H7 (cell line): ENCODE measurements around the gene GSTT2B. TPM values are rescaled to one million over a fixed set of nuclear protein-coding genes. Genes with fewer than 3 reads are reported as not detected.
"Not testable (repeated sequence)": the region's sequence is repeated elsewhere in the genome, so short reads cannot be mapped to it uniquely, and the experiment has no call there.

Experiments used
- DNase-seq: peaks from one replicate; pipeline ENCODE4 v3.0.0; 2012
- H3K27me3 ChIP-seq: 2 replicates; pipeline ENCODE4 v1.6.0; 2011; ENCODE audit warnings: mild to moderate bottlenecking, low read length; ENCODE audit not compliant: control insufficient read depth, insufficient read depth
- H3K36me3 ChIP-seq: replicated peaks from 2 replicates; pipeline ENCODE4 v1.5.1; 2011; ENCODE audit warnings: low read length; ENCODE audit not compliant: control insufficient read depth, insufficient read depth
- H3K4me3 ChIP-seq: 2 replicates; pipeline ENCODE4 v1.5.1; 2011; ENCODE audit warnings: low read depth, mild to moderate bottlenecking, control low read depth, low read length, moderate library complexity; ENCODE audit not compliant: insufficient read depth
- total RNA-seq: library from RNA; depleted of rRNA; stranded (reverse); fragments of >200 nt; shearing (Covaris generic); gene quantifications from 2 replicates; pipeline ENCODE4 v1.2.3, GENCODE V29; 2014

Gene GSTT2B
- total RNA-seq, 1 experiment from 2014 or later = 13.1 TPM

GRCh38 chr22:23940166-23940565, 20.8 kb downstream of the GSTT2B start:
- H3K36me3 ChIP-seq, DNase-seq, H3K4me3 ChIP-seq, H3K27me3 ChIP-seq: not testable (repeated sequence)

- no peak overlapping the region for H3K4me3 ChIP-seq
- no peaks in the 10 kb centered on the region for H3K27me3 ChIP-seq
- no peak for DNase-seq
- H3K36me3 ChIP-seq = no peaks in the 10 kb centered on the region
Measured at GRCh38 chr22:23939017-23939357, 22.0 kb downstream of the GSTT2B start.

- no peaks in the 10 kb centered on the region for H3K27me3 ChIP-seq
- H3K36me3 ChIP-seq = no peaks in the 10 kb centered on the region
- peak; percentile 21 for DNase-seq
Measured at GRCh38 chr22:23938328-23939016, 22.5 kb downstream of the GSTT2B start.

GRCh38 chr22:23926561-23926960, 34.4 kb downstream of the GSTT2B start:
- H3K27me3 ChIP-seq = no peaks in the 10 kb centered on the region
- H3K36me3 ChIP-seq = peaks cover 5% of the 10 kb centered on the region
- DNase-seq = no peak
- no peak overlapping the region for H3K4me3 ChIP-seq

More at GRCh38 chr22:23938328-23939016, 22.5 kb downstream of the GSTT2B start:
- H3K4me3 ChIP-seq = no peak overlapping the region

GRCh38 chr22:23925020-23925606, 35.9 kb downstream of the GSTT2B start:
- Histone ChIP-seq H3K27me3 (no peaks in the 10 kb centered on the region), H3K4me3 (no peak overlapping the region), H3K36me3 (peaks cover 5% of the 10 kb centered on the region)
- DNase-seq = no peak

- Histone ChIP-seq H3K36me3 (peaks cover 1% of the 10 kb centered on the region), H3K27me3 (no peaks in the 10 kb centered on the region), H3K4me3 (no peak overlapping the region)
- no peak for DNase-seq
Measured at GRCh38 chr22:23922921-23923320, 38.1 kb downstream of the GSTT2B start.

GRCh38 chr22:23921586-23922201, 39.3 kb downstream of the GSTT2B start:
- not testable (repeated sequence) for DNase-seq, H3K4me3 ChIP-seq, H3K36me3 ChIP-seq, H3K27me3 ChIP-seq

GRCh38 chr22:23920267-23920611, 40.8 kb downstream of the GSTT2B start:
- not testable (repeated sequence) for H3K27me3 ChIP-seq, DNase-seq, H3K4me3 ChIP-seq, H3K36me3 ChIP-seq

GRCh38 chr22:23915290-23915689, 45.7 kb downstream of the GSTT2B start:
- DNase-seq = no peak
- Histone ChIP-seq H3K4me3 (no peak overlapping the region), H3K36me3 (no peaks in the 10 kb centered on the region; the same call in 1 of the 2 replicates), H3K27me3 (no peaks in the 10 kb centered on the region)

GRCh38 chr22:23913661-23914353, 47.2 kb downstream of the GSTT2B start:
- peak overlapping the region; percentile 61 for H3K4me3 ChIP-seq
- no peaks in the 10 kb centered on the region for H3K36me3 ChIP-seq
- no peaks in the 10 kb centered on the region for H3K27me3 ChIP-seq
- DNase-seq = peak; percentile 99

- peak; percentile 40 for DNase-seq
- Histone ChIP-seq H3K36me3 (no peaks in the 10 kb centered on the region), H3K4me3 (peak overlapping the region; percentile 61), H3K27me3 (no peaks in the 10 kb centered on the region)
Measured at GRCh38 chr22:23913306-23913660, 47.7 kb downstream of the GSTT2B start.

GRCh38 chr22:23912293-23912903, 48.6 kb downstream of the GSTT2B start:
- Histone ChIP-seq H3K36me3 (no peaks in the 10 kb centered on the region), H3K27me3 (no peaks in the 10 kb centered on the region), H3K4me3 (no peak overlapping the region)
- no peak for DNase-seq

- DNase-seq = no peak
- Histone ChIP-seq H3K27me3 (no peaks in the 10 kb centered on the region), H3K36me3 (no peaks in the 10 kb centered on the region), H3K4me3 (no peak overlapping the region)
Measured at GRCh38 chr22:23911318-23911980, 49.5 kb downstream of the GSTT2B start.

- Histone ChIP-seq H3K27me3 (peaks cover 2% of the 10 kb centered on the region), H3K36me3 (no peaks in the 10 kb centered on the region), H3K4me3 (no peak overlapping the region)
- DNase-seq = no peak
Measured at GRCh38 chr22:23910496-23911190, 50.4 kb downstream of the GSTT2B start.
